Measurements from ENCODE around the gene MYOF. TPM values are rescaled to one million over a fixed set of nuclear protein-coding genes. Genes with fewer than 3 reads are reported as not detected.

The MYOF gene
- total RNA-seq, 1 experiment from 2014 or later = 376 TPM

DNA sequence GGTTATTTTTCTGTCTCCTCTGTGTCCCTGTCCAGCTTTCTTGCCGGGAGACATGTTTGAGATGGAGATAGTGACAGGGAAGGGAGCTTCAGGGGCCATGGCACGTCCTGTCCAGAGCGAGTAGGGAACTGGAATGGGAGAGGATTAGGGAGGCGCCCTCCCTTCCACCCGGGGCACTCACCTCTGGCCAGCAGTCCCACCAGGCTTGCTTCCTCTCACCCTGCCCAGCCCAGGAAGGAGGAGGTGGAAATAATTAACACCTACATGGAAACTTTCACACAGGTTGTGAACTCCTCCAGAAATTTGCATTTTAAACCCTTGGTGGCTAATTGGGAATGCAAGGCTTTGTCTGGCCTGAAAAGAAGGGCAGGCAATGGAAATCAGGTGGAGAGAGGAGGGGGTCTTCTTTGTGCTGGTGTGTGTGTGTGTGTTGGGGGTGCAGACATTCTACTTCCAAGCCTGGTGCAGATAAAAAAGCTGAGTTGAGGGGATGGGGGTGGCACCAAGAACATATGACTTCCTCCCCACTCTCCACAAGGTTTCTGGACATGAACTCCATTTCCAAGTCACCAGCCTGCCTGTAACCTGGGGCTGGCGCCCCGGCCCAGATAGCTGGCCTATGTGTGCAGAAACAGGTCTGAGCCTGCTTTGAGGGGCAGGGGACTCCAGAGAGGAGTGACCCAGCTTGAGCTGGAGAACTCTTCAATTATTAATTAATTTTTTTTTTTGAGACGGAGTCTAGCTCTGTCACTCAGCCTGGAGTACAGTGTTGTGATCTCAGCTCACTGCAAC is 209.1 kb downstream of the MYOF start:
- intact Hi-C loops (cut with micrococcal nuclease; ENCODE audit: unreplicated experiment) (no loop called here), in situ Hi-C loops (cut with HindIII; ENCODE audit: low pct_unique_long_range_greater_than_20kb, low sequenced_read_pairs) (no loop called here)
- DNase-seq (ENCODE audit: low read depth, low spot score) (no peak), ATAC-seq (no peak)
- Histone ChIP-seq H3K9me3 (ENCODE audit: control insufficient read depth, insufficient read depth, low read depth, low read length) (peaks cover 6% of the 10 kb centered on the region; the same call in 1 of the 2 replicates), H3K4me3 (ENCODE audit: low read depth in 2 of 2, low read length in 2 of 2) (no peak overlapping the region), H3K36me3 (ENCODE audit: control insufficient read depth, insufficient read depth, low read length) (no peaks in the 10 kb centered on the region), H3K27me3 (ENCODE audit: control insufficient read depth, insufficient read depth, low read length) (no peaks in the 10 kb centered on the region), H3K4me1 (ENCODE audit: control insufficient read depth, insufficient read depth, low read length) (no peaks in the 10 kb centered on the region), H3K27ac (ENCODE audit: low read length) (no peak overlapping the region)
- BruUV-seq (replicated peaks) = no TSS peak
- TF ChIP-seq, protein P1, sequence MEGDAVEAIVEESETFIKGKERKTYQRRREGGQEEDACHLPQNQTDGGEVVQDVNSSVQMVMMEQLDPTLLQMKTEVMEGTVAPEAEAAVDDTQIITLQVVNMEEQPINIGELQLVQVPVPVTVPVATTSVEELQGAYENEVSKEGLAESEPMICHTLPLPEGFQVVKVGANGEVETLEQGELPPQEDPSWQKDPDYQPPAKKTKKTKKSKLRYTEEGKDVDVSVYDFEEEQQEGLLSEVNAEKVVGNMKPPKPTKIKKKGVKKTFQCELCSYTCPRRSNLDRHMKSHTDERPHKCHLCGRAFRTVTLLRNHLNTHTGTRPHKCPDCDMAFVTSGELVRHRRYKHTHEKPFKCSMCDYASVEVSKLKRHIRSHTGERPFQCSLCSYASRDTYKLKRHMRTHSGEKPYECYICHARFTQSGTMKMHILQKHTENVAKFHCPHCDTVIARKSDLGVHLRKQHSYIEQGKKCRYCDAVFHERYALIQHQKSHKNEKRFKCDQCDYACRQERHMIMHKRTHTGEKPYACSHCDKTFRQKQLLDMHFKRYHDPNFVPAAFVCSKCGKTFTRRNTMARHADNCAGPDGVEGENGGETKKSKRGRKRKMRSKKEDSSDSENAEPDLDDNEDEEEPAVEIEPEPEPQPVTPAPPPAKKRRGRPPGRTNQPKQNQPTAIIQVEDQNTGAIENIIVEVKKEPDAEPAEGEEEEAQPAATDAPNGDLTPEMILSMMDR (IDR thresholded peaks at IDR 0.05) = no peak
- ChIA-PET POLR2A (no interaction called here), CTCF (no interaction called here)

DNA sequence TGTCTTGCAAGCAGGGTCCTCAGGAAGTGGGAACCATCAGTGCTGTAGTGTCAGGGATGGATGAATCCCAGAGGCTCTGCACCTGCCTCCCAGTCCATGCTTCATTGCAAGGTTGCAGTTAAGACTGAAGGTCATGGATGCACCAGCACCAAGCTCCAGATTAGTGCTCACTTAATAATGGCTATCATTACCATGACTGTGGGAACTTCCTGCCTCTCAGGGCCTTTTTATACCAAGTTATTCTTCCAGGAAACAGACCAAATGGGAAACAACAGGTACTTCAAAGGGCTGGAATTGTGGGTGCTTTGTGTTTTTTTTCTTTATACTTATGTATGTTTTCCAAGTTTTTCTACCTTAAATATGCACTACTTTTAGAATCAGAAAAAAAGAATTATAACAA is 210.8 kb downstream of the MYOF start:
- ChIA-PET CTCF (no interaction called here), POLR2A (no interaction called here)
- in situ Hi-C loops (cut with HindIII; ENCODE audit: low pct_unique_long_range_greater_than_20kb, low sequenced_read_pairs) (no loop called here), intact Hi-C loops (cut with micrococcal nuclease; ENCODE audit: unreplicated experiment) (no loop called here)
- ATAC-seq (no peak), DNase-seq (ENCODE audit: low read depth, low spot score) (no peak)
- Histone ChIP-seq H3K27ac (ENCODE audit: low read length) (no peak overlapping the region), H3K4me1 (ENCODE audit: control insufficient read depth, insufficient read depth, low read length) (no peaks in the 10 kb centered on the region), H3K27me3 (ENCODE audit: control insufficient read depth, insufficient read depth, low read length) (no peaks in the 10 kb centered on the region), H3K9me3 (ENCODE audit: control insufficient read depth, insufficient read depth, low read depth, low read length) (peaks cover 6% of the 10 kb centered on the region; the same call in 1 of the 2 replicates), H3K4me3 (ENCODE audit: low read depth in 2 of 2, low read length in 2 of 2) (no peak overlapping the region), H3K36me3 (ENCODE audit: control insufficient read depth, insufficient read depth, low read length) (no peaks in the 10 kb centered on the region)
- no TSS peak for BruUV-seq (replicated peaks)
- TF ChIP-seq TCF7L2 (IDR thresholded peaks at IDR 0.05; ENCODE audit: low read depth, low read length) (no peak), POLR2AphosphoS5 (IDR thresholded peaks at IDR 0.05; ENCODE audit: low read depth, low read length) (no peak), SIN3A (IDR thresholded peaks at IDR 0.05; ENCODE audit: borderline replicate concordance, insufficient read depth, low read depth, low read length) (no peak)
- TF ChIP-seq, protein P1 (IDR thresholded peaks at IDR 0.05) = no peak
- TF ChIP-seq, protein P2, sequence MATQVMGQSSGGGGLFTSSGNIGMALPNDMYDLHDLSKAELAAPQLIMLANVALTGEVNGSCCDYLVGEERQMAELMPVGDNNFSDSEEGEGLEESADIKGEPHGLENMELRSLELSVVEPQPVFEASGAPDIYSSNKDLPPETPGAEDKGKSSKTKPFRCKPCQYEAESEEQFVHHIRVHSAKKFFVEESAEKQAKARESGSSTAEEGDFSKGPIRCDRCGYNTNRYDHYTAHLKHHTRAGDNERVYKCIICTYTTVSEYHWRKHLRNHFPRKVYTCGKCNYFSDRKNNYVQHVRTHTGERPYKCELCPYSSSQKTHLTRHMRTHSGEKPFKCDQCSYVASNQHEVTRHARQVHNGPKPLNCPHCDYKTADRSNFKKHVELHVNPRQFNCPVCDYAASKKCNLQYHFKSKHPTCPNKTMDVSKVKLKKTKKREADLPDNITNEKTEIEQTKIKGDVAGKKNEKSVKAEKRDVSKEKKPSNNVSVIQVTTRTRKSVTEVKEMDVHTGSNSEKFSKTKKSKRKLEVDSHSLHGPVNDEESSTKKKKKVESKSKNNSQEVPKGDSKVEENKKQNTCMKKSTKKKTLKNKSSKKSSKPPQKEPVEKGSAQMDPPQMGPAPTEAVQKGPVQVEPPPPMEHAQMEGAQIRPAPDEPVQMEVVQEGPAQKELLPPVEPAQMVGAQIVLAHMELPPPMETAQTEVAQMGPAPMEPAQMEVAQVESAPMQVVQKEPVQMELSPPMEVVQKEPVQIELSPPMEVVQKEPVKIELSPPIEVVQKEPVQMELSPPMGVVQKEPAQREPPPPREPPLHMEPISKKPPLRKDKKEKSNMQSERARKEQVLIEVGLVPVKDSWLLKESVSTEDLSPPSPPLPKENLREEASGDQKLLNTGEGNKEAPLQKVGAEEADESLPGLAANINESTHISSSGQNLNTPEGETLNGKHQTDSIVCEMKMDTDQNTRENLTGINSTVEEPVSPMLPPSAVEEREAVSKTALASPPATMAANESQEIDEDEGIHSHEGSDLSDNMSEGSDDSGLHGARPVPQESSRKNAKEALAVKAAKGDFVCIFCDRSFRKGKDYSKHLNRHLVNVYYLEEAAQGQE (IDR thresholded peaks at IDR 0.05; ENCODE audit: insufficient read depth in 1 of 2, low read depth in 2 of 2, low read length in 1 of 2) = no peak
